ENCODE measurements around the gene GIPR.
A peak's percentile ranks its signal among the peaks of the same experiment; 100 is the strongest.

The GIPR gene

GRCh38 chr19:45637890-45638667, 29.9 kb upstream of the GIPR start:
- Histone ChIP-seq H3K79me2 (ENCODE audit: control insufficient read depth, insufficient read depth, low read length, unreplicated experiment) (no peaks in the 10 kb centered on the region), H3K27ac (ENCODE audit: low read depth, low read length) (no peak overlapping the region), H3K36me3 (ENCODE audit: insufficient read depth, low read length) (no peaks in the 10 kb centered on the region), H3K4me1 (ENCODE audit: control insufficient read depth, insufficient read depth, low read length, unreplicated experiment) (peaks cover 4% of the 10 kb centered on the region), H3K4me3 (ENCODE audit: low read depth, low read length) (peak overlapping the region; percentile 82), H3K27me3 (ENCODE audit: insufficient read depth, low read length) (no peaks in the 10 kb centered on the region), H2AFZ (ENCODE audit: low read length, unreplicated experiment) (no peak overlapping the region)

GRCh38 chr19:45638930-45639729, 28.9 kb upstream of the GIPR start, which contains the start of gene EML2:
EML2 (minus strand) TSS chr19:45639397; CDS start chr19:45639376, 21 bp downstream.
- Histone ChIP-seq H3K4me3 (ENCODE audit: low read depth, low read length) (peak within 1 kb of the TSS; percentile 82), H3K36me3 (ENCODE audit: insufficient read depth, low read length) (no peaks in the 10 kb centered on the region), H2AFZ (ENCODE audit: low read length, unreplicated experiment) (peak within 1 kb of the TSS; percentile 38), H3K27ac (ENCODE audit: low read depth, low read length) (no peak within 1 kb of the TSS), H3K79me2 (ENCODE audit: control insufficient read depth, insufficient read depth, low read length, unreplicated experiment) (no peaks in the 10 kb centered on the region), H3K27me3 (ENCODE audit: insufficient read depth, low read length) (no peaks in the 10 kb centered on the region), H3K4me1 (ENCODE audit: control insufficient read depth, insufficient read depth, low read length, unreplicated experiment) (peaks cover 7% of the 10 kb centered on the region)

- no peak overlapping the region for H2AFZ ChIP-seq (ENCODE audit: low read length, unreplicated experiment)
- no peaks in the 10 kb centered on the region for H3K79me2 ChIP-seq (ENCODE audit: control insufficient read depth, insufficient read depth, low read length, unreplicated experiment)
- peak overlapping the region; percentile 84 for H3K4me3 ChIP-seq (ENCODE audit: low read depth, low read length)
- peaks cover 7% of the 10 kb centered on the region for H3K4me1 ChIP-seq (ENCODE audit: control insufficient read depth, insufficient read depth, low read length, unreplicated experiment)
- peak overlapping the region; percentile 76; the same call in 1 of the 2 replicates for H3K27ac ChIP-seq (ENCODE audit: low read depth, low read length)
- no peaks in the 10 kb centered on the region for H3K27me3 ChIP-seq (ENCODE audit: insufficient read depth, low read length)
- H3K36me3 ChIP-seq (ENCODE audit: insufficient read depth, low read length), result no peaks in the 10 kb centered on the region
Observed at GRCh38 chr19:45640849-45641273, 27.2 kb upstream of the GIPR start.

GRCh38 chr19:45641274-45642105, 26.5 kb upstream of the GIPR start:
- no peaks in the 10 kb centered on the region for H3K79me2 ChIP-seq (ENCODE audit: control insufficient read depth, insufficient read depth, low read length, unreplicated experiment)
- no peaks in the 10 kb centered on the region for H3K36me3 ChIP-seq (ENCODE audit: insufficient read depth, low read length)
- no peaks in the 10 kb centered on the region for H3K27me3 ChIP-seq (ENCODE audit: insufficient read depth, low read length)
- peak overlapping the region; percentile 76 for H3K27ac ChIP-seq (ENCODE audit: low read depth, low read length)
- peak overlapping the region; percentile 84 for H3K4me3 ChIP-seq (ENCODE audit: low read depth, low read length)
- peak overlapping the region; percentile 93 for H2AFZ ChIP-seq (ENCODE audit: low read length, unreplicated experiment)
- peaks cover 7% of the 10 kb centered on the region for H3K4me1 ChIP-seq (ENCODE audit: control insufficient read depth, insufficient read depth, low read length, unreplicated experiment)

- Histone ChIP-seq H2AFZ (ENCODE audit: low read length, unreplicated experiment) (no peak overlapping the region), H3K27ac (ENCODE audit: low read depth, low read length) (peak overlapping the region; percentile 76), H3K4me1 (ENCODE audit: control insufficient read depth, insufficient read depth, low read length, unreplicated experiment) (peaks cover 5% of the 10 kb centered on the region), H3K36me3 (ENCODE audit: insufficient read depth, low read length) (no peaks in the 10 kb centered on the region), H3K79me2 (ENCODE audit: control insufficient read depth, insufficient read depth, low read length, unreplicated experiment) (no peaks in the 10 kb centered on the region), H3K4me3 (ENCODE audit: low read depth, low read length) (peak overlapping the region; percentile 50), H3K27me3 (ENCODE audit: insufficient read depth, low read length) (no peaks in the 10 kb centered on the region)
Observed at GRCh38 chr19:45643024-45643926, 24.7 kb upstream of the GIPR start.

- no peak overlapping the region for H3K4me3 ChIP-seq (ENCODE audit: low read depth, low read length)
- peaks cover 4% of the 10 kb centered on the region for H3K4me1 ChIP-seq (ENCODE audit: control insufficient read depth, insufficient read depth, low read length, unreplicated experiment)
Observed at GRCh38 chr19:45643927-45644771, 23.9 kb upstream of the GIPR start.

GRCh38 chr19:45645068-45645630, 22.9 kb upstream of the GIPR start:
- no peaks in the 10 kb centered on the region for H3K27me3 ChIP-seq (ENCODE audit: insufficient read depth, low read length)
- H3K79me2 ChIP-seq (ENCODE audit: control insufficient read depth, insufficient read depth, low read length, unreplicated experiment), result no peaks in the 10 kb centered on the region
- H3K4me3 ChIP-seq (ENCODE audit: low read depth, low read length), result peak overlapping the region; percentile 46; the same call in 1 of the 2 replicates
- no peak overlapping the region for H2AFZ ChIP-seq (ENCODE audit: low read length, unreplicated experiment)
- peaks cover 4% of the 10 kb centered on the region for H3K4me1 ChIP-seq (ENCODE audit: control insufficient read depth, insufficient read depth, low read length, unreplicated experiment)
- H3K27ac ChIP-seq (ENCODE audit: low read depth, low read length), result no peak overlapping the region
- no peaks in the 10 kb centered on the region for H3K36me3 ChIP-seq (ENCODE audit: insufficient read depth, low read length)

More at GRCh38 chr19:45643927-45644771, 23.9 kb upstream of the GIPR start:
- no peaks in the 10 kb centered on the region for H3K27me3 ChIP-seq (ENCODE audit: insufficient read depth, low read length)
- H2AFZ ChIP-seq (ENCODE audit: low read length, unreplicated experiment), result no peak overlapping the region
- no peak overlapping the region for H3K27ac ChIP-seq (ENCODE audit: low read depth, low read length)
- H3K36me3 ChIP-seq (ENCODE audit: insufficient read depth, low read length), result no peaks in the 10 kb centered on the region
- no peaks in the 10 kb centered on the region for H3K79me2 ChIP-seq (ENCODE audit: control insufficient read depth, insufficient read depth, low read length, unreplicated experiment)

- no peaks in the 10 kb centered on the region for H3K79me2 ChIP-seq (ENCODE audit: control insufficient read depth, insufficient read depth, low read length, unreplicated experiment)
- no peak overlapping the region for H3K27ac ChIP-seq (ENCODE audit: low read depth, low read length)
- H3K27me3 ChIP-seq (ENCODE audit: insufficient read depth, low read length), result no peaks in the 10 kb centered on the region
- no peaks in the 10 kb centered on the region for H3K36me3 ChIP-seq (ENCODE audit: insufficient read depth, low read length)
- no peak overlapping the region for H2AFZ ChIP-seq (ENCODE audit: low read length, unreplicated experiment)
- H3K4me1 ChIP-seq (ENCODE audit: control insufficient read depth, insufficient read depth, low read length, unreplicated experiment), result peaks cover 4% of the 10 kb centered on the region
- peak overlapping the region; percentile 46 for H3K4me3 ChIP-seq (ENCODE audit: low read depth, low read length)
Observed at GRCh38 chr19:45645631-45646344, 22.2 kb upstream of the GIPR start.
